MCF 10A (cell line): ENCODE data around the gene CBX8. TPM values are rescaled to one million over a fixed set of nuclear protein-coding genes. Genes with fewer than 3 reads are reported as not detected.
"Not testable (repeated sequence)": the region's sequence is repeated elsewhere in the genome, so short reads cannot be mapped to it uniquely, and the experiment has no call there.

ENCODE experiments used
- BruUV-seq: library from RNA; stranded (reverse); fragments of 400-500 nt; replicated peaks from 2 replicates; lab custom pipeline; 2021; lab: Mats Ljungman, UMichigan
- CTCF ChIA-PET: fragments of 300-600 bp; sonication (Branson Sonifier 250); formaldehyde crosslinking; extraction: SDS; loops from one replicate; lab custom pipeline; 2021; ENCODE audit warnings: antibody characterized with exemption, inconsistent platforms; lab: Yijun Ruan, JAX
- POLR2A ChIA-PET: fragments of 300-600, 350-650 bp; sonication (Branson Sonifier 250); formaldehyde crosslinking; extraction: SDS; loops from one replicate; lab custom pipeline; 2020; ENCODE audit warnings: antibody characterized with exemption, inconsistent platforms; lab: Yijun Ruan, JAX
- DNase-seq: peaks from one replicate; pipeline ENCODE4 v3.0.0-alpha.2; 2018; ENCODE audit not compliant: unreplicated experiment
- H3K27ac Mint-ChIP-seq: one replicate; pipeline ENCODE4 v1.8.0; 2022; ENCODE audit warnings: mild to moderate bottlenecking, low read depth, mixed read lengths; ENCODE audit not compliant: unreplicated experiment
- H3K27me3 Mint-ChIP-seq: one replicate; pipeline ENCODE4 v1.8.0; 2022; ENCODE audit warnings: mixed read lengths; ENCODE audit not compliant: insufficient read depth, unreplicated experiment
- H3K36me3 Mint-ChIP-seq: one replicate; pipeline ENCODE4 v1.8.0; 2022; ENCODE audit warnings: mild to moderate bottlenecking, moderate library complexity, mixed read lengths; ENCODE audit not compliant: insufficient read depth, unreplicated experiment
- H3K4me1 Mint-ChIP-seq: one replicate; pipeline ENCODE4 v1.8.0; 2022; ENCODE audit warnings: mixed read lengths; ENCODE audit not compliant: insufficient read depth, unreplicated experiment
- H3K4me3 Mint-ChIP-seq: one replicate; pipeline ENCODE4 v1.8.0; 2022; ENCODE audit warnings: mild to moderate bottlenecking, moderate library complexity, mixed read lengths; ENCODE audit not compliant: unreplicated experiment
- H3K9me3 Mint-ChIP-seq: one replicate; pipeline ENCODE4 v1.8.0; 2022; ENCODE audit warnings: mixed read lengths; ENCODE audit not compliant: unreplicated experiment
- CTCF ChIP-seq: fragments of 200-600 bp; IDR thresholded peaks from one replicate; pipeline ENCODE4 v1.8.0; 2022; ENCODE audit warnings: antibody characterized with exemption, mild to moderate bottlenecking; ENCODE audit not compliant: unreplicated experiment
- intact Hi-C: fragments of 100-400 bp; cut with micrococcal nuclease; formaldehyde crosslinking; loops from 2 replicates; pipeline ENCODE4 v1.14.1; 2022
- total RNA-seq: library from RNA; stranded (reverse); gene quantifications from 2 replicates; pipeline ENCODE4 v1.2.3, GENCODE V29; 2022

CBX8 gene
- total RNA-seq, 1 experiment from 2014 or later, result 9.4 TPM

- no TSS peak for BruUV-seq
Measured at GRCh38 chr17:79757140-79757745, 39.6 kb downstream of the CBX8 start.

GRCh38 chr17:79755591-79755990, 41.3 kb downstream of the CBX8 start:
- TF ChIP-seq CTCF, result no peak
- no peak overlapping the region for H3K4me3 Mint-ChIP-seq
- no peak for DNase-seq
- CTCF ChIA-PET, result no interaction called here
- POLR2A ChIA-PET, result no interaction called here
- no peaks in the 10 kb centered on the region for H3K4me1 Mint-ChIP-seq
- H3K27me3 Mint-ChIP-seq, result no peaks in the 10 kb centered on the region
- no TSS peak for BruUV-seq
- no peaks in the 10 kb centered on the region for H3K9me3 Mint-ChIP-seq
- H3K36me3 Mint-ChIP-seq, result no peaks in the 10 kb centered on the region
- intact Hi-C loops, result no loop called here
- no peak overlapping the region for H3K27ac Mint-ChIP-seq

More at GRCh38 chr17:79757140-79757745, 39.6 kb downstream of the CBX8 start:
- POLR2A ChIA-PET, result no interaction called here
- H3K27ac Mint-ChIP-seq, result no peak overlapping the region
- no peak for DNase-seq
- no peak overlapping the region for H3K4me3 Mint-ChIP-seq
- intact Hi-C loops, result no loop called here
- no peaks in the 10 kb centered on the region for H3K36me3 Mint-ChIP-seq
- H3K4me1 Mint-ChIP-seq, result no peaks in the 10 kb centered on the region
- no peaks in the 10 kb centered on the region for H3K27me3 Mint-ChIP-seq
- TF ChIP-seq CTCF, result no peak
- CTCF ChIA-PET, result interaction anchor here (0.7 to 1.4 kb wide), 5 partner anchors 10 to 51 kb away, joined by 3 to 7 read pairs (median 4); no protein-coding TSS in a partner anchor
- no peaks in the 10 kb centered on the region for H3K9me3 Mint-ChIP-seq

GRCh38 chr17:79754903-79755302, 42.0 kb downstream of the CBX8 start:
- H3K27me3 Mint-ChIP-seq, H3K4me3 Mint-ChIP-seq, intact Hi-C loops, H3K4me1 Mint-ChIP-seq, DNase-seq, POLR2A ChIA-PET, H3K9me3 Mint-ChIP-seq, BruUV-seq, H3K27ac Mint-ChIP-seq, H3K36me3 Mint-ChIP-seq, CTCF ChIA-PET: not testable (repeated sequence)

- DNase-seq, result no peak
- no peaks in the 10 kb centered on the region for H3K27me3 Mint-ChIP-seq
- H3K4me1 Mint-ChIP-seq, result no peaks in the 10 kb centered on the region
- no peaks in the 10 kb centered on the region for H3K36me3 Mint-ChIP-seq
- H3K4me3 Mint-ChIP-seq, result no peak overlapping the region
- BruUV-seq, result no TSS peak
- H3K9me3 Mint-ChIP-seq, result no peaks in the 10 kb centered on the region
- CTCF ChIA-PET, result no interaction called here
- no peak for TF ChIP-seq CTCF
- POLR2A ChIA-PET, result no interaction called here
- H3K27ac Mint-ChIP-seq, result no peak overlapping the region
- intact Hi-C loops, result no loop called here
Measured at GRCh38 chr17:79754370-79754769, 42.5 kb downstream of the CBX8 start.
